ENCODE results near the gene DGKG. TPM values are rescaled to one million over a fixed set of nuclear protein-coding genes. Genes with fewer than 3 reads are reported as not detected.

Gene DGKG
- total RNA-seq, 1 donor from 2014 or later = 13.5 TPM

DNA sequence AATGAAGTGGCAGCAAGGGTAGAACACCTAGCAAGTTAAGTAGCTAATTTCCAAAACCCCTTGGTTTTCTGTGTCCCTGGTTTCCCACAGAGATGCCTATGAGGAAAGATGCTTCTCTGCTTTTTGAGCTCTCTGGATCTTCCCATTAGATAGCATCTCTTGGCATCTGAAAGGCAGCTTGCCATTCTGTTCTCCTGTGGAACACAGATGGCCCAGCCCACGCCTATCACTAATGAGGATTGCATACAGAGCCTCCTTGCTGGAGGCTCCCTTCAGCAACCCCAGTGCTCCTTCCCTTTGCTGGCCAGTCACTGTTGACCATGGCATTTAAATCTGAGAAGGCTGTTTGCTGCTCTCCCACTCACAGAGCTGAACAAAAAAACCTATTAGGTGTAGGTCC, 218.8 kb downstream of the DGKG start:
- no peak for DNase-seq (ENCODE audit: low spot score)

DNA sequence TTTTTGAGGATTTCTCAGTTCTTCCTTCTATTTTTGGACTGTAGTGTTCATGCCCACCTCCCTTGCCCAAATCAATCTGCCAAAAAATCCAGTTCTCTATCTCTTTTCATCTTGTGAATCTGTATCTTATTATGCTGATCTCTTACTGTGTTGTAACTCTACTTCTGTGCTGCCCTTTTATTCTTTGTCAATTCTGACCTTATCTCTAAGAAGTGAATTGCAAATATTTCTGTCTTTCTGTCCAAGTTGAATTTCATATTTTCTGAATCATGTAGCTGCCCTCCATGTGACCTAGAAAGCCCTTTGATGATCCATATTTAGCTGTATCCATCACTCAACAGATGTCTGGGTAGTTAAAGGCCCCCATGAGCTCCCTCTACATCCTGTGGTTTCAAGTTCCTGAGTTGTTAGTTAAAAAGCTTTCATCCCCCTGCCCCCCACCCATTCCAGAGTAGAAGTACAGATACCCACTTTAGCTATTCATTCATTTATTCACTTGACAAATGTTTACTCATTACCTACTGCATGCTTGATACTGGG, 219.6 kb downstream of the DGKG start:
- peak; percentile 55 for DNase-seq (ENCODE audit: low spot score)

- DNase-seq (ENCODE audit: low spot score) = no peak
Observed at GRCh38 chr3:186141790-186142189, 220.2 kb downstream of the DGKG start.

- peak; percentile 81 for DNase-seq (ENCODE audit: low spot score)
Observed at GRCh38 chr3:186138272-186138981, 223.6 kb downstream of the DGKG start.

- DNase-seq (ENCODE audit: low spot score) = no peak
Observed at GRCh38 chr3:186137051-186137685, 224.9 kb downstream of the DGKG start.

- DNase-seq (ENCODE audit: low spot score) = no peak
Observed at GRCh38 chr3:186133980-186134379, 228.1 kb downstream of the DGKG start.

DNA sequence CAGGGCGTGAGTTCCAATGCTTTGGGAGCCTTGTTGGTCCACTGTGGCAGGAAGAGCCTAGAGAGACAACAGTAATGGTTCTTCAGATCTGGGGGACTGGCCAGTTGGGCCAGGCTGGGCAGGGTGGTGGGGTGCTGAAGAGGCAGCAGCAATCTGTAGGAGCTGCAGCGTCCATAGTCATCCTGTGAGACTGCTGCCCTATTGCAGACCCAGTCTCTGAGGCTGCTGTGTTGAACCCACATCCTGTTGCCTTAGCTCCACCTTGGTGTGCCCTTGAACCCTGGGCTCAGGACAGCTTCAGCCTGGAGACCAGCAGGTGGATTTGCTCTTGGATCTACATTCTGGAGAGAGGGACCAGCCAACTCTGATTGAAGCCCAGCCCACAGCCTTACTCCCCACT, 229.5 kb downstream of the DGKG start:
- DNase-seq (ENCODE audit: low spot score) = no peak

DNA sequence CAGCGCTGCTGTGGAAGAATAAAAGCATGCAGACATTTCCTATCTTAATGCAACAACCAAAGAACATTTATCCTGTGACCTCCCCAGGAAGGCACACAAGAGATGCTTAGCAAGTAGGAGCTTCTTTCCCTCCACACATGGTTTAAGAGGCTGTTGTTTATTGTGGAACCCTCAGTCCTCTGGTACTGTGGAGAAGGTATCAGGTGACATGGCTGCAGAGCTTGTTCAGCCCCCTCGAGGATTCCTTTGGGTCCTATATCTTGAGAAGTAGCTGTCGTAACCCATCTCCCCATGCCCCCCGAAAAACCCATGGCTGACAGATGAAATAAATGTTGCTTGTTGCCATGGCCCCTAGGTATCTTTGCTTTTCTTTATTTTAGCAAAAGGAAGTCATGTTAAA, 232.8 kb downstream of the DGKG start:
- DNase-seq (ENCODE audit: low spot score) = no peak

DNA sequence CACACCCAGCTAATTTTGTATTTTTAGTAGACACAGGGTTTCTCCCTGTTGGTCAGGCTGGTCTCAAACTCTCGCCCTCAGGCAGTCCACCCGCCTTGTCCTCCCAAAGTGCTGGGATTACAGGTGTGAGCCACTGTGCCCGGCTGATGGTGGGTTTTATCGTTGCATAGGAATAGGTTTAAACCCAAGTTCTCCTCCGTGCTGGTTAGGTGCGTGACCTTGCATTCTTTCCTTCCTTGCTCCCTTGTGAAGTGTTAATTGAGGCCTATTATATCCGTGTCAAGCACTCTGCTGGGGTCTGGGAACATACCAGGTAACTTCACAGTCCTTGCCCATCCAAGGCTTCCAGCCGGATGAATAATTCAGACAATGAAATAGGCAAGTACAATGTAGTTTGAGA, 233.9 kb downstream of the DGKG start:
- DNase-seq (ENCODE audit: low spot score) = no peak

DNA sequence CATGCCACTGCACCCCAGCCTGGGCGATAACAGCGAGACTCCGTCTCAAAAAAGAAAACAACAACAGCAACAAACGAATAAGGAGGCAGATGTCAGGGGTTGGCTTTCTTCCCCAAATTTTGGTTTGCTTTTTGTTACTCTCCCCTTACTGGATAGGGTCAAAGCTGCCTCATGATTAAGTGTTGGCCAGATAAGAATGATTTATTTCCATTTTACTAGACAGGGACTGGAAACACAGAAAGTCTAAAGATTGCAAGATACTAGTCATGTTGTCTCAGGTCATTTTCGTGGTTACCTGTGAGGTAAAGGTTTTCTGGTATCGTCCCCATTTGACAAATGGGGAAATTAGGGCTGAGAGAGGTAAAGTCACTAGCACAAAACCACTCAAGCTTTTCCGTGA, 234.6 kb downstream of the DGKG start:
- DNase-seq (ENCODE audit: low spot score) = no peak

DNA sequence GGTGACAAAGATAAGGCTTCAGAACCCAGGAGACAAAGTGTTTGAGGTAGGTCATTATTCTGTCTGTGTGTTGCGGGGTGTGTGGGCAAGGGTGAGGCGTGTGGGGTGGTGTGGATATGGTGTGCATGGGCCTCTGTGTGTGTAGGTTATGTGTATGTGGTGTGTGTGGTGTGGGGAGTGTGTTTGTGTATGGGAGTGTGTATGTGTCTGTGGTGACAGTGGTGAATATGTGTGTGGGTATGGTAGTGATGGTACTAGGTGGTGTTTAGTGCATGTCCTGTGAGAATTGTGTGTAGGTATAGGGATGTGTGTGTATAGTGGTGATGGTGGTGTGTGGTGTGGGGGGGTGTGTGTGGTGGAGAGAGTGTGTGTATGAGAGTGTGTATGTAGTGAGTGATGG, 236.9 kb downstream of the DGKG start:
- DNase-seq (ENCODE audit: low spot score) = no peak

GRCh38 chr3:186124592-186124991, 237.4 kb downstream of the DGKG start:
- peak; percentile 74 for DNase-seq (ENCODE audit: low spot score)

GRCh38 chr3:186123012-186123411, 239.0 kb downstream of the DGKG start:
- DNase-seq (ENCODE audit: low spot score) = no peak

DNA sequence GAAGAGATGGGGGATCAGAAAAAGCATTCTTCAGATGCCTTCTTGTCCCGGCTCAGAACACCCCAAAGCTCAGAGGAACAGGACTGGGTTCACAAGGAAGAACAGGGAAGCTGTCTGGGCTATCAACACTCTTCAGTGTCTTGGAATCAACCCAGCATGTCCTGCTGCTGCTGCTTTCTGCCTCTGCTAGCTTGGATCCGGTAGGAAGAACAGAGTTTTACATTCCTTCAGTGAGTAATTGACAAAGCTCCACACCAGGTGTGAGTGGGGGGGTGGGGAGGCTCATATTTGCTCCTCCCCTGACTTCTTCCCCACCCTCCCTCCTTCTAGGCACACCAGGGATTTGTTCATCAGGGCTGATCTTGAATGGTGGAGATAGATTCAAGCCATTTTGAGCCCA, 240.1 kb downstream of the DGKG start:
- DNase-seq (ENCODE audit: low spot score) = no peak

DNA sequence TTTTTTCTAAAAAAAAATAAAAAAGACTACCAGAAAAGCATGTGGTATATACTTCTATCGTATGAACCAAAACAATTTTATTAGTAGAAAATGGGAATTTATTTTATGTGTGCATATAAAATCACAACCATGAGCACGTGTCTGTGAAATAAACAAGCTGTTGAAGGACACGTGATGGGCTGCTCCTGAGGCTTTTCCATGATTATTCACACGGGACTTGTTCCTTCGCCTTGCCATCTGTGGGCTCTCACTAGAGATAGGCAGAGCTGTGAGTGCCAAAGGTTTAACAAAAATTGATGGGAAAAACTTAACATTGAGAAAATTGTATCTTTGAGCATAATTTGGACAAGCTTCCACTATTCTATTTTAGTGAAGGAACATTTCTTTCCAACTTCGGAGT, 240.8 kb downstream of the DGKG start:
- DNase-seq (ENCODE audit: low spot score) = no peak

DNA sequence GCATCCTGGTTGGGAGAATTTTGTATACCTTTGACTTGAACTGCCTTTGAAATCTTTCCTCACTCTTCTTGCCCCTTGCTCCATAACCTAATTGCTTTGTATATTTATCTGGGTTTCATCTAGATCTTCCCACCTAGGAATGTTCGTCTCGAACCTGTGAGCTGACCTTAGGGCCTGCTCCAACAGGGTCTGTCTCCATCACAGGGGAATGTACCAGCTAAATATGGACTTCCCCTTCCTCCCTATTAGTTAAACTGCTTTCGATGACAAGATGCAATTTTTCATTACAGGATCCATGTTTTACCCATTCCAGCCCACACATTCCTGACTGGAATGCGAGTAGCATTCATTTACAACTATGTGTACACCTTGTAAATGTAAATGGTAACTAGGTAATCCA, 242.5 kb downstream of the DGKG start:
- no peak for DNase-seq (ENCODE audit: low spot score)

DNA sequence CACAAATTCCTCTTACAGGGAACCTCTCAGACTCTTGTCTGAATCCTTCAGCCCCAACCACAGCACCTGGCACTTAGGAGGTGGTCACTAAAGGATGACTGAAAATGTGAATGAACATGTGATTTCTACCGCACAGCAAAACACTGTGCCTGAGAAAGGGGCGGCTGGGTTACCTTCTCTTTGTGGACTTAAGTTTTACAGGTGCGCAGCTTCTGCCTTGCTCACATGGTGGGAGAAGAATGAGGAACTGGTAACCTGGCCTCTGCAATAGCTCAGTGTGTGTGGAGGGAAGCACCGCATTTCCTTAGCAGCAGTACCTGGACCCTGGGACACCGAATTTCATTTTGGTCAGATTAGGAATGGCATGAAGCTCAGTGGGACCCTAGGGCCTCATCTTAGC, 243.3 kb downstream of the DGKG start:
- no peak for DNase-seq (ENCODE audit: low spot score)

GRCh38 chr3:186117521-186118134, 244.4 kb downstream of the DGKG start:
- DNase-seq (ENCODE audit: low spot score) = no peak

GRCh38 chr3:186115239-186115996, 246.6 kb downstream of the DGKG start:
- DNase-seq (ENCODE audit: low spot score) = peak; percentile 44

- DNase-seq (ENCODE audit: low spot score) = peak; percentile 15
Observed at GRCh38 chr3:186110975-186111974, 250.8 kb downstream of the DGKG start.
